SH-SY5Y (cell line): Measurements from ENCODE around the gene MOB3B.

ENCODE experiments used
- GATA2 ChIP-seq: IDR thresholded peaks from 2 replicates; pipeline ENCODE4 v1.6.1; 2011; ENCODE audit warnings: mild to moderate bottlenecking, low read depth, low read length
- GATA3 ChIP-seq: IDR thresholded peaks from 2 replicates; pipeline ENCODE4 v1.6.1; 2011; ENCODE audit warnings: low read depth, mild to moderate bottlenecking, low read length, moderate library complexity

MOB3B gene

GRCh38 chr9:27398982-27399653, 130.5 kb downstream of the MOB3B start:
- TF ChIP-seq GATA2: no peak

DNA sequence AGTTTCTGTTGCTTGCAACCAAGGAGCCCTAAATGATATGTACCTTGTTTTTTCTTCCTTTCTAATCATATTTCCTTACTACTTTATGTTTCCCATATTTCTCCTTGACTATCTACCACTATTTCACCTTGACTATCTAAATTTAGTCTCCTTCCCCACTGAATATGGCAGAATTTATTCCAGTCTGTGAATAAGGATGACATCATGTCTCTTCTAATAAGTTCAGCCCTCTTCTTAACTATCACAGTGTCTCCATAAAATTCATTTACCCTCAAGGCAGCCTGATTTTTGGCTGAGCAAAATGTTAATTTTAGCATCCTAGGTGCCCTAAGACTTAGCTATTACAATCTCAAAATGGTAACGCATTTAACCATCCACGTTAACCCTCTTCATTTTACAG, 133.1 kb downstream of the MOB3B start:
- no peak for TF ChIP-seq GATA2
- TF ChIP-seq GATA3: no peak

DNA sequence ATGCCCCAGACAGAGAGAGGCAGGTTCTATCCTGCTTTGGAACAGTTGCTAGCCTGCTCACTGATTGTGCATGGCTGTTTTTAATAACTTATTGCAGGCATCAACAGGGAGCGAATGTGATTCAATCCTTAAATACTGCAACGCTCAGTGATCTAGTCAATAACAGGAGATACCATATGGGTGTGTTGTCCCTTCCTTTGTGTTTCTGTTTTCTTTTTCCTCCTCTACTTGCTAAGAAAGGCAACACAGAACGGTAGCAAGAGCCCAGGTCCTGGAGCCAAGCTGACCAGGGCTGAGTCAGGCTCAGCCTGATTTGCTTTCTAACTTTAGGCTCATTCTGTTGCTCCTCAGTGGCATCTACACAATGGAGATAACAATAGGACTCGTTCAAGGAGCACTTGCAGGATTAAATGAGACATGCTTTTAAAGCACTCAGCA, 134.1 kb downstream of the MOB3B start:
- TF ChIP-seq GATA2 (no peak), GATA3 (no peak)

- TF ChIP-seq GATA2: no peak
- no peak for TF ChIP-seq GATA3
These were observed 134.8 kb downstream of the MOB3B start for GRCh38 chr9:27394826-27395201.

DNA sequence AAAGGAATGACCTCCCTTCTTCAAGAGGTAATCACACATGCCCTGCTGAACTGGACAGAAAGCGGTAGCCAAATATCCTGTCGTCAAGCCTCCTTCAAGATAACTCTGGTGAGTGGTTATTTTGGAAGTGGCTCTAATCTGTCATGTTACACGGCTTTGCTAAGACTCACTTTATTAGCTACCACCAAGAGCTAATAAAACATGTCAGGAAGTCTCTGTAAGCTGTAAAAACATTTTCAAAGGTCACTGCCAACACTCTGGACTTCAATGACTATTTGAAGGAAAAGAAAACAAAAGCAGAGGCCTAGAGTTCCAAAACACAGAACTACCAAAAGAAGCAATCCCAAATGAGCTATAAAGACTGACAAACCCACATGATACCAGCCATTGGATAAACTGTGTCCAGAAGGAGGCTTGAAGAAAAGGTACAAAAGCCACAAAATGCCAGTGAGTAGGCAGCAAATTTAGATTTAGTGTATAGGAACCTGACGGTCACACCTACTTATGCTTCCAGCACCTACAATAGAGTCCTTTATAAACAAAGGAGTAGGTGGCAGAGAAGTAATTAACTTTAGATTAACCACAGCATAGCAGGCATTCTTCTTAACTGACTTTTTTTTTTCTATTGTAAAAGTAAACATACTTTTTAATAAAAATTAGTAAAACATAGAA, 135.3 kb downstream of the MOB3B start:
- no peak for TF ChIP-seq GATA2
- TF ChIP-seq GATA3: no peak

- no peak for TF ChIP-seq GATA3
- TF ChIP-seq GATA2: no peak
These were observed 136.4 kb downstream of the MOB3B start for GRCh38 chr9:27393054-27393846.

DNA sequence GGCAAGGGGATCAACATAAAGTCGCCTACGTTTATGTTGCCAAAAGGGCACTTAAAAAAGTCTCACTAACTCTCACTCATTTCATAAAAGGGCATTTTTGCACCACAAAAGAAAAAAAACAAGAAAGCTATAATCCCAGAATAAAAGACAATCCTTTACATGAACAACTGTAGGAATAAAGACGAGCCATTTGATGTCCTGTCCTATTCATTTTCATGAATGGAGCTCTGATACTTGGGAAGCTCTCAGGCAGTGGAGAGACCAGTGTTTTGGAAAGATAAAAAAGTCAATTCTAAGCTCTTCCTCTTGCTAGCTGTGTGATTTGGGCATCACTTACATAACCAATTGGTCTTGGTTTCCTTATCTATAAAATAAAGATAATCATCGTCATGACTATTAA, 137.2 kb downstream of the MOB3B start:
- TF ChIP-seq GATA3: no peak
- TF ChIP-seq GATA2: no peak

- TF ChIP-seq GATA2 (no peak), GATA3 (no peak)
These were observed 138.3 kb downstream of the MOB3B start for GRCh38 chr9:27391040-27391895.

- TF ChIP-seq GATA2 (no peak), GATA3 (no peak)
These were observed 141.5 kb downstream of the MOB3B start for GRCh38 chr9:27388150-27388549.

DNA sequence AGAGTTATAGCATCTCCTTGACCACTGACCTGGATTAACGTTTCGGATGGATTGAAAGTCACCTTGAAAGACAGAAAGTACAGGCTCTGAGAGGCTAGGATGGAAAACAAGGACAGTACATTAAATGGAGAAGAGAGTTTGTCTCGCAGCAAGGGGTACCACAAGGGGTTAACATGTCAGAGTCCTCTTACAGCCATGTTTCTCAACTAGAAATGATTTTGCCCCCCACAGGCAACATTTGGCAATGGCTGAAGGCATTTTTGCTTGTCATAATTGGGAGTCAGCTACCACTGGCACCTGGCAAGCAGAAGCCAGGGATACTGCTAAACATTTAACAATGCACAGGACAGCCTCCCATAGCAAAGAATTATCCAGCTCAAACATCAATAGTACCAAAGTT, 141.9 kb downstream of the MOB3B start:
- no peak for TF ChIP-seq GATA2
- TF ChIP-seq GATA3: no peak

DNA sequence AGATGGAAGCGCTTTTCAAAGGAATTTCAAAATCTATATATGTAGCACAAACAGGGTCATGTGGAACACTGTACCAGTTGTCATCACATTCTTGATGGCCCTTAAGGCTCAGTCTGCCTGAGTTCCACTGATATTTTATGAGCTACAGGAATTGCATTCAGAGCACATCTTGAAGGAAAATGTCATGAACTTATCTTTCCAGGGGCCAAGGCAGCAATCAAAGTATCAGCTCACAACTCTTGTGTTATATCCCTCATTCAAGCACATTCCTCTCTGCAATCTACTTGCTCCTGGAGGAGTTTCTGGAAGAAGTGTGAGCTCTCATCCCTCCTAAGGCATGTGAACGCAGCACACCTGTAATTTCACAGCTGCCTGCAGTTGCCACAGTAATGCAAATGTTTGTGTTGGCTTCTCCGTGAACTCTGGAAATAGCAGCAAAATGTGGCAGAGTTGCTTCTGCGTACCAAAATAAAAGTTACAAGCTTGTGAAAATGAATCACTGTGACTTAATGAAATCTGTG, 143.0 kb downstream of the MOB3B start:
- no peak for TF ChIP-seq GATA2

DNA sequence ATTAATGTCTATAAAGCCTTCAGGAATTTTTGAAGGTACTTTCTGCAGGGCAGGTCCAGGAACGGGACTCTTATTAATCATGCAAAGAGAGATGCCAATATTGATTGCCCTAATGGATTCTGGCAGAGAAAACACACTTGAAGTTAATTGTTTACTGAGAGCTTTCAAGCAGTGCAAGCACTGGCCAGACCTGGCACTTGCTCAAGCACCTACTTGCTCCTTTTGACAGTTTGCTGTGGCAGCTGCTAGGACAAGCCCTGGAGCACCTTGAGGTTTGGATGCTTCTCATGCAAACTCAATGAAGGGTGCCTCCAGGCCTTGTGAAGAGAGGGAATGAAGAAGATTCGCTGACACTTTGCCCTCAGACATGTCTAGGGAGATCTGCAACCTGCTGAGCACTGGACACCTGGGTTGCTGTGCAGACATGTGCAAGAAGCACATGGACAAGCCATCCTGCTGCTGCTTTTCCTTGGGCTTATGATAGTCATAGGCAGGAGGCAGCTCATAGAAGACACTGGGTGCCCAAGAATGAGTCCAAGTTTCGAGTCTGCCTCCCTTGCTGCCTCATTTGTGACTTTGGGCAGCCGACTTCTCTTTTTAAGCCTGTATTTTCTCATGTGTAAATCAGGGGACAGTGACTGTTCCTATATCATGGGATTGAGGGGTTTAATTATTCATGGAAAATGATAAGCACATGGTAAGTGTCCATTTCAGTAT, 143.8 kb downstream of the MOB3B start:
- no peak for TF ChIP-seq GATA2
- TF ChIP-seq GATA3: no peak

DNA sequence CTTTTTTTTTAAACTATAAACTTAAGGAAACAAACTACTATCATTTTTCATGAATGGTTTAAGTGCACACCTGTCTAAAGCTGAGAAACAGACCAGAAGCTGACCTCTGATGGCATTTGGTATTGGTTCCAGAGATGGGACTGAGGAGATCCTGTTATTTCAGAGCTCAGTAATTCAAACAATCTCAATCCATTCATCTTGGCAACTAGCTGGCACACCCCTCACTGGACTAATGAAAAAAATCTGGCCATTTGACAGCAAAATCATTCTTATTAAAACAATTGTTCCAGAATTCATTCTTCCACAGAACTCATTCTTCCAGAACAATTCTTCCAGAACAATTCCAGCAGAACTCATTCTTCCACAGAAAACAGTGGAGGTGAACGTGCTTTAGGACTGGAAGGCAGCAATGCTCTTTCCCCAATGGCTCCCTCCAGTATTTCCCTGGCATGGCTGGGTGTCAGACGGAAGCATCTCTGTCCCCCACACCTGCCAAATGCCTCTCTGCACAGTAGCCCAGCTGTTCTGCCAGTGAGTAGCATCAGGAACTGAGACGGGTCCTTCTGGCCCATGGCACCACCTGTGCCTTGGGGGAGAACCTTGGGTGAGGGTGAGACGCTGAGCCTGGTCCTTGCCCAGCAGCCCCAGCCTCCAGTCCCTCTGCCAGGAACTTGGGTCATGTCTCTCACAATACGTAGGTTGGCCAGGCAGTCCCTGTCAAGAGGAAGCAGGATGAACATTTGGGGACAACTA, 145.2 kb downstream of the MOB3B start:
- no peak for TF ChIP-seq GATA3
- TF ChIP-seq GATA2: no peak

DNA sequence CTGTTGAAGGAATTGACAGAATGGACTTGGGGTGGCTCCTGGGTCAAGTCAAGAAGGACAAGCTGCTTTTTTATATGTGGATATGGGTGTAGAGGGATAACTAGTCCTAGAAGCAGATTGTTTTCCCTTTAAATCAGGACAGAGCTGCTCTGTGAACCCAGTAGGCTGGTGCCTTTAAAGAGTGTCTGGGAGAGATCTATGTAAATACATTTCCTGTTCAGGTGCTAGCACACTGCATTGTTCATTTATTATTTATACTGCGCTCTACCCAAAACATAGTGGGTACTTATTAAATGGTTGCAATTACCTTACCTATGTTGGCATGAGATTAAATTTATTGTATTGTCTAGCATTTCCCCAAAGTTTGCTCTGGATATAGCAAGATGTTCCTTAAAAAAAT, 146.1 kb downstream of the MOB3B start:
- TF ChIP-seq GATA2 (no peak), GATA3 (no peak)
